GM19455 (cell line): ENCODE measurements around the gene HS2ST1.

ENCODE experiments used
- ATAC-seq: cut with Tn5 transposase; IDR thresholded peaks from one replicate; pipeline ENCODE4 v1.9.1; 2021; ENCODE audit not compliant: unreplicated experiment

HS2ST1 gene

GRCh38 chr1:87155170-87155569, 240.7 kb downstream of the HS2ST1 start:
- no peak for ATAC-seq

- no peak for ATAC-seq
Measured at GRCh38 chr1:87155648-87156047, 241.2 kb downstream of the HS2ST1 start.

GRCh38 chr1:87156124-87156523, 241.7 kb downstream of the HS2ST1 start:
- no peak for ATAC-seq

GRCh38 chr1:87159378-87159915, 245.0 kb downstream of the HS2ST1 start:
- ATAC-seq = no peak
